HL-60 (cell line): ENCODE measurements around the gene GPR171.

ENCODE experiments used
- CTCF ChIP-seq: IDR thresholded peaks from one replicate; pipeline ENCODE4 v1.5.1; 2011; ENCODE audit warnings: low read length, control low read depth, inconsistent platforms; ENCODE audit not compliant: insufficient read depth
- GABPA ChIP-seq: IDR thresholded peaks from 2 replicates; pipeline ENCODE4 v1.6.1; 2012; ENCODE audit warnings: low read depth
- POLR2AphosphoS5 ChIP-seq: IDR thresholded peaks from 2 replicates; pipeline ENCODE4 v1.6.1; 2012; ENCODE audit warnings: low read depth
- REST ChIP-seq: IDR thresholded peaks from 2 replicates; pipeline ENCODE4 v1.6.1; 2012; ENCODE audit warnings: low read depth; ENCODE audit not compliant: insufficient replicate concordance

GRCh38 chr3:151200586-151200985 lies 2.4 kb downstream of the GPR171 start:
- no peak for TF ChIP-seq CTCF
- no peak for TF ChIP-seq GABPA
- no peak for TF ChIP-seq POLR2AphosphoS5
- TF ChIP-seq REST, result no peak
